ENCODE data around the gene MED15. TPM values are rescaled to one million over a fixed set of nuclear protein-coding genes. Genes with fewer than 3 reads are reported as not detected.

The MED15 gene
- total RNA-seq, 4 donors from 2014 or later = 16.5 to 110 (median 38.6) TPM

- H3K27ac ChIP-seq = no peak overlapping the region
- DNase-seq = no peak
- no peaks in the 10 kb centered on the region for H3K4me1 ChIP-seq
- H3K27me3 ChIP-seq = no peaks in the 10 kb centered on the region
- no peak overlapping the region for H3K4me3 ChIP-seq
- no peaks in the 10 kb centered on the region for H3K9me3 ChIP-seq
- no peak for TF ChIP-seq CTCF (IDR thresholded peaks at IDR 0.05)
- TF ChIP-seq POLR2A (IDR thresholded peaks at IDR 0.05) = no peak
- no peaks in the 10 kb centered on the region for H3K36me3 ChIP-seq
- intact Hi-C loops (cut with DNase I; ENCODE audit: low total_unique reads) = no loop called here
Measured at GRCh38 chr22:20464096-20464614, 43.3 kb upstream of the MED15 start.

DNA sequence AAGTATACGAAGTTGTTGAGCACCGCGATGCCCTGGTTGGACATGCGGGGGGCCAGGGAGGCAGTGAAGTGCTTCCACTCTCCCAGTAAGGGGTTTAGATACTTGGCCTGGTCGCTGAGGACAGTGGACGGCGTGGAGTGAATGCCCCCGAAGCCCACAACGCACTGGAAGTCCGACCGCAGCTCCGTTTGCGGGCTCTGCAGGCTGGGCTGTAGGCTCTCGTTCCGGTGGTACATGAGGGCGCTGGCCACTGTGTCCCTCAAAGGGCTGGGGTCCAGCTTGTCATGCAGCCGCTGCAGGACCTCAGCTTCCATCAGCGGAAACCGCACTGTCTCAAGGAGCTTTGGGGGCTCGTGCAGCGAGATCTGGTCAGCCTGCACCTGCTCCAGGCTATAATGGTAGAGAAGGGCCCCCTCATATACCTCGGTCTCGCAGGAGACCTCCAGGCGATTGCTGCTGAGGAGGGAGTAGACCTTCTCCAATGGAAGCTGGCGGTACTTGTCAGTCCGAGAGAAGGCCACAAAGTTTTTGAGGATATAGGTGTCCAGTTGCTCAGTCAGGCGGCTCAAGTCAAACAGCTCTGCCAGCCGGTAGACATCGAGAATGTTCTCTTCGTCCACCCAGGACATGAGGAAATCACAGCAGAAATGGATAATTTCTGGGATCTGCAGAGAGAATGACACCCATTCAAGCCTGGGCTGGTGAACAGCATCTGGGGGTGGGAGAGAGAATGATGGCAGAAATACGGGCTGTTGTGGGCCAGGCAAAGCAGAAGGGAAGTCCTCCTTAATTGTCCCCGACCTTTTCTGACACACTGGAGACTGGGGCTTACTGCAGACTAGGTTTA, 42.3 kb upstream of the MED15 start:
- no peak overlapping the region for H3K4me3 ChIP-seq
- no peak for TF ChIP-seq CTCF (IDR thresholded peaks at IDR 0.05)
- TF ChIP-seq POLR2A (IDR thresholded peaks at IDR 0.05) = no peak
- intact Hi-C loops (cut with DNase I; ENCODE audit: low total_unique reads) = no loop called here
- H3K36me3 ChIP-seq = no peaks in the 10 kb centered on the region
- no peak overlapping the region for H3K27ac ChIP-seq
- no peak for DNase-seq
- no peaks in the 10 kb centered on the region for H3K4me1 ChIP-seq
- H3K9me3 ChIP-seq = no peaks in the 10 kb centered on the region
- no peaks in the 10 kb centered on the region for H3K27me3 ChIP-seq

- no peak overlapping the region for H3K27ac ChIP-seq
- H3K9me3 ChIP-seq = no peaks in the 10 kb centered on the region
- TF ChIP-seq CTCF (IDR thresholded peaks at IDR 0.05) (no peak), POLR2A (IDR thresholded peaks at IDR 0.05) (no peak)
- no peaks in the 10 kb centered on the region for H3K4me1 ChIP-seq
- H3K27me3 ChIP-seq = no peaks in the 10 kb centered on the region
- intact Hi-C loops (cut with DNase I; ENCODE audit: low total_unique reads) = no loop called here
- H3K4me3 ChIP-seq = no peak overlapping the region
- DNase-seq = no peak
- H3K36me3 ChIP-seq = no peaks in the 10 kb centered on the region
Measured at GRCh38 chr22:20465759-20466077, 41.7 kb upstream of the MED15 start.

DNA sequence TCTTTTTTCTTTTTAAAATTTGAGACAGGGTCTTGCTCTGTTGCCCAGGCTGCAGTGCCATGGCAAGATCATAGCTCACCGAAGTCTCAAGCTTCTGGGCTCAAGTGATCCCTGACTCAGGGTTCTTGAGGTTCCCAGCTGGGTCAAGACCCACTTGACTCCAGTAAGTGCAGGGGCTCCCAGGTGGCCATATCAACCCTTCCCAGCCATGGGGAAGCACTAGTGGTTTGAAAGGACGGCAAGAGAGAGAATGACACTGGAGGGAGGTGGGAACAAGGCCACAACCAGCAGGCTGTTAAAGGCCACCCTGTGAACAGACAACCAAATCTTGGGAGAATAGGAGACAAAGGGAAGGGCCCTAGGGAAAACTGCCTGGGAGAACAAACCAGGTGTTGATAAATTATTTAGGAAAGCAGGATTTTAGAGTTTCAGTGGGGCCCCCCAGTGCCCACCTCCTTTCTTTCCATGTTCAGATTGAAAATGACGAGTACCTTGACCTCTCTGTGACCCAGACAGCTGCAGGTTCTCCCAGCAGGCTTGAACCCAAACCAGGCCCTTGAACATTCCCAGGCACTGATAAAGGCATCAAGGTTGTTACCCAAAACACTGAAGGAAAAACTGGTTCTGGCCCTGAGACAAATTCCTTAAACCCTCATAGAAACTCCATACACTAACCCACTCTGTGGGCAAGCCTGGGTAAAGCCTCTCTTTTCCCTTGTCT, 40.6 kb upstream of the MED15 start:
- Histone ChIP-seq H3K27me3 (no peaks in the 10 kb centered on the region), H3K9me3 (no peaks in the 10 kb centered on the region), H3K27ac (no peak overlapping the region), H3K4me3 (no peak overlapping the region), H3K4me1 (no peaks in the 10 kb centered on the region), H3K36me3 (no peaks in the 10 kb centered on the region)
- DNase-seq = no peak
- intact Hi-C loops (cut with DNase I; ENCODE audit: low total_unique reads) = no loop called here
- TF ChIP-seq POLR2A (IDR thresholded peaks at IDR 0.05) (no peak), CTCF (IDR thresholded peaks at IDR 0.05) (no peak)

All from uterus (tissue), 4 donors.